ENCODE data around the gene CDH12. TPM values are rescaled to one million over a fixed set of nuclear protein-coding genes. Genes with fewer than 3 reads are reported as not detected.

CDH12 gene
- total RNA-seq, 1 donor from 2014 or later: not detected

DNA sequence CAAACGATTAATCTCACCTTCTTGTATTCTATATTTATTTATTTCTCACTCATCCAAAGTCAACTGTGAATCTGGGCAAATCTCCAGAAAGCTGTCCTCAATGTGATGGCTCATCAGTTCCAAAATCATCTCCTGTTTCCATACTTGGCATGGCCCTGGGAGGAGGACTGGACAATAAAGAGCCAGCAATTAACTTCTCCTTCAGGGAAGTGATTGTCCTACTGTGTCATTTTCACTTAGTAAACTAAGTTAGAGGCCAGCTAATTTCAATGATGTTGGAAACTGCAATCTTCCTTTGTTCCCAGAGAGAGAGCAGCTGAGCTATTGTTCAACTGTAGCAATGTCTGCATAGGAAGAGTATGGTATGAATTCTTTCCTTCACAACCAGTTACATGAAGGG lies 17.5 kb downstream of the CDH12 start:
- no peaks in the 10 kb centered on the region for H3K27me3 ChIP-seq
- intact Hi-C loops (cut with DNase I): no loop called here
- H3K9me3 ChIP-seq: no peaks in the 10 kb centered on the region
- no peaks in the 10 kb centered on the region for H3K4me1 ChIP-seq
- H3K27ac ChIP-seq: no peak overlapping the region
- H3K4me3 ChIP-seq: no peak overlapping the region
- no peak for DNase-seq (ENCODE audit: extremely low spot score in 2 of 2)
- H3K36me3 ChIP-seq: no peaks in the 10 kb centered on the region
- no peak for TF ChIP-seq POLR2AphosphoS5 (IDR thresholded peaks at IDR 0.05; ENCODE audit: insufficient read depth in 1 of 2, low read depth in 1 of 2)

DNA sequence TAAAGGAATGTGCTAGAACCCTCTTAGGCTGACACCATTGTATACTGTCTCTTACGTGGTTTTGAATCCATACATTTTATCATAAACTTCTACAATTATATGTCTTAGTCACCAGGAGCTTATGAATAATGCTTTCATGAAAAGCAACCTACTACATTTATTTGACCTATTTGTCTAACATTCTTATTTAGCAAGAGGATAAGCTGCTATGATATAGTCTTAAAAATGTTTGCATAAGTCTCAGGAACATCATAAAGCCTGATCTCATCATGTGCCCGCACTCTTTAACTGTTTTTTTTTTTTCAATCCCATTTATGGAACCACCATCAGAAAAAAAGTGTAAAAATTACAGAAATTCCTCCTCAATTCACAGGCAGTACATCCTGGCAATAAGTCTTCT lies 59.7 kb downstream of the CDH12 start:
- no peak for DNase-seq (ENCODE audit: extremely low spot score in 2 of 2)
- TF ChIP-seq POLR2AphosphoS5 (IDR thresholded peaks at IDR 0.05; ENCODE audit: insufficient read depth in 1 of 2, low read depth in 1 of 2): no peak
- no peak for TF ChIP-seq POLR2A (IDR thresholded peaks at IDR 0.05)
- TF ChIP-seq, protein P1, sequence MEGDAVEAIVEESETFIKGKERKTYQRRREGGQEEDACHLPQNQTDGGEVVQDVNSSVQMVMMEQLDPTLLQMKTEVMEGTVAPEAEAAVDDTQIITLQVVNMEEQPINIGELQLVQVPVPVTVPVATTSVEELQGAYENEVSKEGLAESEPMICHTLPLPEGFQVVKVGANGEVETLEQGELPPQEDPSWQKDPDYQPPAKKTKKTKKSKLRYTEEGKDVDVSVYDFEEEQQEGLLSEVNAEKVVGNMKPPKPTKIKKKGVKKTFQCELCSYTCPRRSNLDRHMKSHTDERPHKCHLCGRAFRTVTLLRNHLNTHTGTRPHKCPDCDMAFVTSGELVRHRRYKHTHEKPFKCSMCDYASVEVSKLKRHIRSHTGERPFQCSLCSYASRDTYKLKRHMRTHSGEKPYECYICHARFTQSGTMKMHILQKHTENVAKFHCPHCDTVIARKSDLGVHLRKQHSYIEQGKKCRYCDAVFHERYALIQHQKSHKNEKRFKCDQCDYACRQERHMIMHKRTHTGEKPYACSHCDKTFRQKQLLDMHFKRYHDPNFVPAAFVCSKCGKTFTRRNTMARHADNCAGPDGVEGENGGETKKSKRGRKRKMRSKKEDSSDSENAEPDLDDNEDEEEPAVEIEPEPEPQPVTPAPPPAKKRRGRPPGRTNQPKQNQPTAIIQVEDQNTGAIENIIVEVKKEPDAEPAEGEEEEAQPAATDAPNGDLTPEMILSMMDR (IDR thresholded peaks at IDR 0.05): no peak
- Histone ChIP-seq H3K27me3 (no peaks in the 10 kb centered on the region), H3K4me1 (no peaks in the 10 kb centered on the region), H3K36me3 (no peaks in the 10 kb centered on the region), H3K27ac (no peak overlapping the region), H3K4me3 (no peak overlapping the region), H3K9me3 (no peaks in the 10 kb centered on the region)
- intact Hi-C loops (cut with DNase I): no loop called here

DNA sequence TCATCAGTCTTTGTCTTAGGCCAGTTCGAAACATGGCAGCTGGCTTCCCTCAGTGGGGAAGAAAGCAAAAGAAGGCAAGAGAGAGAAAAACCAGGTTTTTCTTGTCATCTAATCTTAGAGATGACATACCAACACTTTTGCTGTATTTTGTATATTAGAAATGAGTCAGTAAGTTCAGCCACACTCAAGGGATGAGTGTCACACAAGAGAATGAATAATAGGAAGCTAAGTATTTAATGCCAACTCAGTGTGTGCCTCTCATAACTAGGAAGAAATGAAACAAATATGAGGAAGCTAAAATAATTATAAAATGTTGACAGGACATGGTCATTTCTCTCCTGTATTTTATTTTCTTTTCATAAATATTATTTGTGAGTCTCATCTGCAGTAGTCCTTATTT lies 65.3 kb downstream of the CDH12 start:
- intact Hi-C loops (cut with DNase I): no loop called here
- DNase-seq (ENCODE audit: extremely low spot score in 2 of 2): no peak
- Histone ChIP-seq H3K36me3 (no peaks in the 10 kb centered on the region), H3K4me3 (no peak overlapping the region), H3K9me3 (no peaks in the 10 kb centered on the region), H3K4me1 (no peaks in the 10 kb centered on the region), H3K27ac (no peak overlapping the region), H3K27me3 (no peaks in the 10 kb centered on the region)
- TF ChIP-seq POLR2AphosphoS5 (IDR thresholded peaks at IDR 0.05; ENCODE audit: insufficient read depth in 1 of 2, low read depth in 1 of 2) (no peak), POLR2A (IDR thresholded peaks at IDR 0.05) (no peak)
- TF ChIP-seq, protein P1 (IDR thresholded peaks at IDR 0.05): no peak

DNA sequence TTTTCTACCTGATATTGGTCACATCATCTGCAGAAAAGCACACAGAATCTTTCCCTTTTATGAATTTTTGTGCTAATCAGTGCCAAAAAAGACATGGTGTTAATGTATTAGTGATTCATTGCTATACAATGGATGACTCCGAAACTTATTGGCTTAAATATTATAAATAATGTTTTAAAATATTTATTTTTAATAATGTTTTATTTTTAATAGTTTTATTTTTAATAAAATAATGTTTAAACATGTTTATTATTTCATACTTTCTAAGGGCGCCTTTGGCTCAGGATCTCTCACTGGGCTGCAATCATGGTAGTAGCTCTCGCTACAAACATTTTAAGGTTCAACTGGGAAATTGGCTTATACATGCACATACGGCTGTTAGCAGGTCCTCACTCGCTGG lies 65.7 kb downstream of the CDH12 start:
- intact Hi-C loops (cut with DNase I): no loop called here
- DNase-seq (ENCODE audit: extremely low spot score in 2 of 2): no peak
- TF ChIP-seq, protein P1 (IDR thresholded peaks at IDR 0.05): no peak
- TF ChIP-seq POLR2AphosphoS5 (IDR thresholded peaks at IDR 0.05; ENCODE audit: insufficient read depth in 1 of 2, low read depth in 1 of 2): no peak
- no peak for TF ChIP-seq POLR2A (IDR thresholded peaks at IDR 0.05)

DNA sequence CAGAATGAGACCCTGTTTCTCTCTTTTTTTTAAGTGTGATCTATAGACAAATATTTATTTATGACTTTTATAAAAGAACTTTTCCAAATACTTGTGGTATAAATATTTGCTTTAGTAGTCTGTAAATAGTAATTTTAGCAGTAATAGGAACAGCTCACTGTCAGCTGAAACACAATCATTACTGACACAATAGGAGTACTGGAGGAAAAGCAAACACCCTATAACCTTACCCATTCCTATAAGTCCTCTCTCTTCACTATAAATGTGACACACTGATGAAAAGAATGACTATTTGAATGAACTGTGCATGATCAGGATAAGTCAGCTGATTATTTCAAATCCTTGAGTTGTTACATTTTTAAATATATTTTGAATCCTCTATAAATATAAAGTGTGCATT lies 72.4 kb downstream of the CDH12 start:
- H3K36me3 ChIP-seq: no peaks in the 10 kb centered on the region
- no peaks in the 10 kb centered on the region for H3K27me3 ChIP-seq
- no peaks in the 10 kb centered on the region for H3K9me3 ChIP-seq
- H3K27ac ChIP-seq: no peak overlapping the region
- H3K4me1 ChIP-seq: no peaks in the 10 kb centered on the region
- TF ChIP-seq POLR2AphosphoS5 (IDR thresholded peaks at IDR 0.05; ENCODE audit: insufficient read depth in 1 of 2, low read depth in 1 of 2) (no peak), POLR2A (IDR thresholded peaks at IDR 0.05) (no peak)
- TF ChIP-seq, protein P1 (IDR thresholded peaks at IDR 0.05): no peak
- DNase-seq (ENCODE audit: extremely low spot score in 2 of 2): no peak
- intact Hi-C loops (cut with DNase I): no loop called here
- no peak overlapping the region for H3K4me3 ChIP-seq

More for the DNA sequence above, 65.7 kb downstream of the CDH12 start:
- Histone ChIP-seq H3K36me3 (no peaks in the 10 kb centered on the region), H3K4me3 (no peak overlapping the region), H3K4me1 (no peaks in the 10 kb centered on the region), H3K27ac (no peak overlapping the region), H3K9me3 (no peaks in the 10 kb centered on the region), H3K27me3 (no peaks in the 10 kb centered on the region)

DNA sequence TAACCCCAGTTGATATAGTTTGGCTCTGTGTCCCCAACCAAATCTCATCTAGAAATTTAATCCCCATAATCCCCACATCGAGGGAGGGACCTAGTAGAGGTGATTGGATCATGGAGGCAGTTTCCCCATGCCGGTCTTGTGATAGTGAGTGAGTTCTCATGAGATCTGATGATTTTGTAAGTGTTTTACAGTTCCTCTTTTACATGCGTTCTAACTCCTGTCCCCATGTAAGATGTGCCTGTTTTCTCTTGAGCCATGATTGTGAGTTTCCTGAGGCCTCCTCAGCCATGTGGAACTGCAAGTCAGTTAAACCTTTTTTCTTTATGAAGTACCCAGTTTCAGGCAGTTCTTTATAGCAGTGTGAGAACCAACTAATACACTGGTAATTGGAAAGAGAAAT lies 73.6 kb downstream of the CDH12 start:
- Histone ChIP-seq H3K36me3 (no peaks in the 10 kb centered on the region), H3K27me3 (no peaks in the 10 kb centered on the region), H3K4me3 (no peak overlapping the region), H3K27ac (no peak overlapping the region), H3K9me3 (no peaks in the 10 kb centered on the region), H3K4me1 (no peaks in the 10 kb centered on the region)
- TF ChIP-seq POLR2AphosphoS5 (IDR thresholded peaks at IDR 0.05; ENCODE audit: insufficient read depth in 1 of 2, low read depth in 1 of 2): no peak
- TF ChIP-seq, protein P1 (IDR thresholded peaks at IDR 0.05): no peak
- intact Hi-C loops (cut with DNase I): no loop called here
- no peak for DNase-seq (ENCODE audit: extremely low spot score in 2 of 2)

Measured in vagina (tissue), 2 donors.